Body of pancreas (tissue), 4 donors: ENCODE measurements around the gene TMEM164.

Experiments used
- POLR2A ChIP-seq, 3 donors: fragments of 450-650 bp; IDR thresholded peaks; one replicate each; pipeline ENCODE4 v1.6.1; 2016; ENCODE audit warnings: antibody characterized with exemption in 3 of 3, mild to moderate bottlenecking in 2 of 3
- TF ChIP-seq, protein P1 (sequence below), 7 experiments: fragments of 450-650 bp in 4 of 7; fragments of 200-600 bp in 3 of 7; sonication (generic) in 3 of 7; IDR thresholded peaks; one replicate each; pipeline ENCODE4 v1.5.1; 2016 to 2019; ENCODE audit warnings: antibody characterized with exemption in 7 of 7

DNA sequence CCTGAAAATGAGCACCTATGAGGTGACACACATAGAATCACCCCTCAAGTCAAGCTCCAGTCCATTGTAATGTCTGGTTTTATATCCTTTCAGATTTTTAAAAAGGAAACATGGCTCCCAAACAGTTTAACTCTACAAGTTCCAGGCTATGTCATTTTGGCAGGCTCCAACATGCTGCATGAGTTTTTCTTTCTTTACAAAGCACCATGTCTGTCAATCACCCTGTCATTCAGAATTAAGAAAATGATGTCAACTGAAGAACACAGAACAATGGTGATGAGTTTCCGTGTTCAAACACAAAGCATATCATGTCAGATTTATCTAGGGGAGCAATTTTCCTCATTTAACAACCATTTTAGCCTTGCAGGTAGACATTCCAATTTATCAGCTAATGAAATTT lies 208.4 kb downstream of the TMEM164 start:
- TF ChIP-seq, protein P1, sequence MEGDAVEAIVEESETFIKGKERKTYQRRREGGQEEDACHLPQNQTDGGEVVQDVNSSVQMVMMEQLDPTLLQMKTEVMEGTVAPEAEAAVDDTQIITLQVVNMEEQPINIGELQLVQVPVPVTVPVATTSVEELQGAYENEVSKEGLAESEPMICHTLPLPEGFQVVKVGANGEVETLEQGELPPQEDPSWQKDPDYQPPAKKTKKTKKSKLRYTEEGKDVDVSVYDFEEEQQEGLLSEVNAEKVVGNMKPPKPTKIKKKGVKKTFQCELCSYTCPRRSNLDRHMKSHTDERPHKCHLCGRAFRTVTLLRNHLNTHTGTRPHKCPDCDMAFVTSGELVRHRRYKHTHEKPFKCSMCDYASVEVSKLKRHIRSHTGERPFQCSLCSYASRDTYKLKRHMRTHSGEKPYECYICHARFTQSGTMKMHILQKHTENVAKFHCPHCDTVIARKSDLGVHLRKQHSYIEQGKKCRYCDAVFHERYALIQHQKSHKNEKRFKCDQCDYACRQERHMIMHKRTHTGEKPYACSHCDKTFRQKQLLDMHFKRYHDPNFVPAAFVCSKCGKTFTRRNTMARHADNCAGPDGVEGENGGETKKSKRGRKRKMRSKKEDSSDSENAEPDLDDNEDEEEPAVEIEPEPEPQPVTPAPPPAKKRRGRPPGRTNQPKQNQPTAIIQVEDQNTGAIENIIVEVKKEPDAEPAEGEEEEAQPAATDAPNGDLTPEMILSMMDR (IDR thresholded peaks at IDR 0.05): no peak
- no peak for TF ChIP-seq POLR2A (IDR thresholded peaks at IDR 0.05)
